Kasumi-1 (cell line): ENCODE measurements around the gene SMIM34.
"Not testable (repeated sequence)": the region's sequence is repeated elsewhere in the genome, so short reads cannot be mapped to it uniquely, and the experiment has no call there.

Source experiments
- DNase-seq, 2 experiments: peaks; one replicate each; lab custom pipeline; 2025; lab: John Stamatoyannopoulos, UW

The SMIM34 gene

DNA sequence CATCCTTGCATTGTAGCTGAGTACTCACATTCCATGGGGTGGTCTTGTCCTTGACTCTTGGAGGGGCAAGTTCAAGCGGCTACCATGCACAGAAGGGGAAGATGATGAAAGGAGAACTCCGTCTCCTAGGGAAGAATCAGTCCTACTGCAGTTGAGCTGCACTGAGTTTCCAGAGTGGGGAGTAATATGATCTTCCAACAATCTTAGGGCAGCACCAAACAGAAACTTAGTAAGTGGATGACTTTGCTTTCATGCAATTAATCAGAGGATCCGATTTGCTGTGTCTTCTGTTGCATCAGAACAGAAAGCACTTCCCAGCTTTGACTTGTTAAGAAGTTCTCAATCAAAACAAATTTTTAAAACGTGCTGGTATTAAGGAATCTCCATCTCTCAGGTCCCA, at the start of gene SMIM34:
Gene SMIM34 (minus strand): TSS at position 147 of the 400 bp plus-strand sequence. CDS start 112 bp downstream, at position 35.
- not testable (repeated sequence) for DNase-seq

GRCh38 chr21:34467333-34467732, 43.6 kb upstream of the SMIM34 start:
- not testable (repeated sequence) for DNase-seq

DNA sequence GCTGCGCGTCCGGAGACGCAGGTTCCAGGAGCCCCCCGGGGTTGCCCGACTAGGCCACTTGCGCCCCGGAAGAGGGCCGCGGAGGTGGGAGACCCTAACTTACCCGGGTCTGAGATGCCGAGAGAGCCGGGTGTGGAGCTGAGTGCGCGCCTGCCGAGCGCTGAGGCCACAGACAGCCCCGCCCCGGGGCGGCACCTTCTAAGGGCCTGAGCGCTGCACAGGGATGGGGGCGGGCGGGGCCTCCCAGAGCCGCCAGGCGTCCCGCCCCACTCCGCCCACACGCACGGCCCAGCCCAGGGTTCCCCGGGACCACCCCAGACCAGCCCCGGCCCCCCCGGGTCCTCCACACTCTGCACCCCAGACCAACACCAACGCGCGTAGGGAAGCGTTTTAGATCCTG, 35.7 kb upstream of the SMIM34 start:
- DNase-seq, result not testable (repeated sequence)

DNA sequence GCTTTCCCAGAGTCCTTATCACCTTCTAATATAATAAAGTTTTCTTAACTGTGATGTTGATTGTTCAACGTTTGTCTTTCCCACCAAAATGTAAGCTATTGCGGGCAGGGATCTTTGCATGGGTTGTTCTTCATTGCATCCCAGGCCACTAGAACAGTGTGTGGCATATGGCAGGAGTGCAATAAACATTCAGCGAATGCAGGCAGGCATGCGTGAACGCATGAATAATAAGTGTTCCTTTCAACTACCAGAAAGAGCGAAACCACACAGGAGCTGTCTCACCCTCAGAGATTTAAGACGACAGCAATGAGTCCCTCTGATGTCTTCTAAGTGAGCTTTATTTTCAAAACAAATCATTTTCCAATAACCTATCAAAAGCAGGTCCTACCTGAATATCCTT, 34.5 kb upstream of the SMIM34 start:
- not testable (repeated sequence) for DNase-seq

- DNase-seq, result not testable (repeated sequence)
Measured at GRCh38 chr21:34456180-34456579, 32.4 kb upstream of the SMIM34 start.

DNA sequence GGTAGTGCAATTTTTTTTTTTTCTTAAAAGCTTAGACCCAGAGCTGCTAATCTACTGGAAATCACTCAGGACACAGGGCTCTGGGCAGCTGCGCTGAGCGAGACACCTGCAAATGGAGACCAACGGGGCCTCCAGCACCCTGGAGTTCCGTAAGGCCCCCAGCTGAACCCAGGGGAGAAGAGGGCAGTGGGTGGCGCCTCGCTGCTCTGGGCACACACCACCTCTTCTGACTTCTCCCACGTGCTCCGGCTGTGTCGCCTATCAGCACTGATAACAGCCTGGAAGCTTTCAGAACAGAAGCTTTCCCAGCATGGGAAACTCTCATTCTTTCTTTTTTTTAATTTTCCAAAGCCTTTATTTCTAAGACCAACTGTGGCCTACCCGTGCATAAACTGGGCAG, 31.9 kb upstream of the SMIM34 start:
- DNase-seq, result not testable (repeated sequence)

GRCh38 chr21:34447018-34447417, 23.3 kb upstream of the SMIM34 start:
- not testable (repeated sequence) for DNase-seq

DNA sequence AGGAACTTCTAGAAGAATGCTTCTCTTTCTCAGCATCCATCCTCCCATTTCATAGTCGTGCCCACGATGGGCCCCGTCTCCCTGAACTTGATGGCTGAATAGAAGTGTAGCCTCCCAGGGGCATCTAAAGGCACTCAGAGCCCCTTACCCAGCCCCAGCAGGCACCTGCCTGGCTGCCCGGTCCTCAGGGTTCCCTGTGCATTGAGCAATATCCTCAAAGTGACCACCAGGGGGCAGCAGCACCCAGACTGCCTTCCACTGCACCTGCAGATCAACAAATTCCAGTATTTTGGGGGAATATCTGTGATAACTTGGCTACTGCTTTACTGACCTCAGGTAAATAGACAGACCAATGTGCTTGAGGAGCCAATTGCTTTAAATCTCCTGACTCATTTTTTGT, 19.7 kb upstream of the SMIM34 start:
- DNase-seq, result not testable (repeated sequence)

GRCh38 chr21:34429710-34430109, 6.0 kb upstream of the SMIM34 start:
- not testable (repeated sequence) for DNase-seq

GRCh38 chr21:34428441-34428840, 4.7 kb upstream of the SMIM34 start:
- not testable (repeated sequence) for DNase-seq

DNA sequence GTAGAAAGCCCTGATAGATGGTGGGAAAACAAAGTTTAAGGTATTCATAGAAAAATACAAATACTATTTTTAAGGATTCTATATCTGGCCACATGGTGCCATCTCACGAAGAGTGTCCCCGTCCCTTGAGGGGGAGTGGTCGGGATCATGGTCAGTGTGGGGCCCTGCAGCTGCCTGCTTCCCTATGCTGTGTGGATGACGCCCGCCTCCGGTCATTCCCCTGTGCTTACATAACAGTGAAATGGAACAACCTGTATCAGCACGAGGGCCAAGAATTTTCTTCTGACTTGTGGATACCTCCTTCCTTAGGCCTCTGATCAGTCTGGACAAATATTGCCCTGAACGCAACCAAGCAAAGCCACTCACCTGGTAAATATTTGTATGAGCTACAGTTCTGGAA, 3.6 kb upstream of the SMIM34 start:
- not testable (repeated sequence) for DNase-seq

- DNase-seq, result not testable (repeated sequence)
Measured at GRCh38 chr21:34417448-34418077, 6.2 kb downstream of the SMIM34 start.

- DNase-seq, result not testable (repeated sequence)
Measured at GRCh38 chr21:34407294-34407693, 16.5 kb downstream of the SMIM34 start.

- DNase-seq, result not testable (repeated sequence)
Measured at GRCh38 chr21:34406676-34407075, 17.1 kb downstream of the SMIM34 start.

- DNase-seq, result not testable (repeated sequence)
Measured at GRCh38 chr21:34406102-34406501, 17.6 kb downstream of the SMIM34 start.

- DNase-seq, result not testable (repeated sequence)
Measured at GRCh38 chr21:34405686-34406085, 18.1 kb downstream of the SMIM34 start.

DNA sequence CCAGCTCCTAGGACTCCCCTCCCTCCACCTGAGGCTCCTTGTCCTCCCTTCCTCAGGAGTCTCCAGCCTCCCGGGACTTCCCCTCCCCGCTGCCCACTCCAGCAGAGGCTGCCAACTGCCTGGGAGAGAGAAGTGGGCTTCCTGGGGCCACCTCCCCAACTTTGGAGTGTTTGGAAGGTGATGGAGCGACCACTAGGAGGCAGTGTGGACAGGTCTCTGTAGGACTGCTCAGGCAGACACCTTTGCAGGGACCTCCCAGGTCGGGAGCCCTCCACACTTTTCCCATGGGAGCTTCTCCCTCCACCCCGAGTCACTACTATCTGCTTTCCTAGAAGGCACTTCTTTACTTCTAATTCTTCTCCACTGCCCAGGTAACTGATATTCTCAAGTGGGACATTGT, 19.0 kb downstream of the SMIM34 start:
- DNase-seq, result not testable (repeated sequence)

GRCh38 chr21:34400522-34400921, 23.2 kb downstream of the SMIM34 start:
- not testable (repeated sequence) for DNase-seq

GRCh38 chr21:34383724-34384415, 39.9 kb downstream of the SMIM34 start:
- DNase-seq, result not testable (repeated sequence)

DNA sequence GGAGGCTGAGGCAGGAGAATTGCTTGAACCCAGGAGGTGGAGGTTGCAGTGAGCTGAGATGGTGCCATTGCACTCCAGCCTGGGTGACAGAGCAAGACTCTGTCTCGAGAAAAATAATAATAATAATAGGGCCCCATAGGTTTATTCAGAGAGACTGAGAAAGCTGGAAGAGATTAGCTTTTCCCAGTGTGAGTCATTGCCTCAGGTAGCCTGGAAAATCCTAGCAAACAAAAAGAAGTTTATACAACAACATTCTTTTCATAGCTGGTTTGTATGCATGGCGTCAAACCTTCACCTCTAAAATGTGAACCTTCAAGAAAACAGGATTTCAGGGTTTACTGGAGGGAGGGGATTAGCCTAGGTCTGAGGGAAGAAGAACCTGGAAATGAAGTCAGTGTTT, 40.6 kb downstream of the SMIM34 start:
- DNase-seq, result not testable (repeated sequence)

- not testable (repeated sequence) for DNase-seq
Measured at GRCh38 chr21:34375619-34375972, 48.2 kb downstream of the SMIM34 start.

DNA sequence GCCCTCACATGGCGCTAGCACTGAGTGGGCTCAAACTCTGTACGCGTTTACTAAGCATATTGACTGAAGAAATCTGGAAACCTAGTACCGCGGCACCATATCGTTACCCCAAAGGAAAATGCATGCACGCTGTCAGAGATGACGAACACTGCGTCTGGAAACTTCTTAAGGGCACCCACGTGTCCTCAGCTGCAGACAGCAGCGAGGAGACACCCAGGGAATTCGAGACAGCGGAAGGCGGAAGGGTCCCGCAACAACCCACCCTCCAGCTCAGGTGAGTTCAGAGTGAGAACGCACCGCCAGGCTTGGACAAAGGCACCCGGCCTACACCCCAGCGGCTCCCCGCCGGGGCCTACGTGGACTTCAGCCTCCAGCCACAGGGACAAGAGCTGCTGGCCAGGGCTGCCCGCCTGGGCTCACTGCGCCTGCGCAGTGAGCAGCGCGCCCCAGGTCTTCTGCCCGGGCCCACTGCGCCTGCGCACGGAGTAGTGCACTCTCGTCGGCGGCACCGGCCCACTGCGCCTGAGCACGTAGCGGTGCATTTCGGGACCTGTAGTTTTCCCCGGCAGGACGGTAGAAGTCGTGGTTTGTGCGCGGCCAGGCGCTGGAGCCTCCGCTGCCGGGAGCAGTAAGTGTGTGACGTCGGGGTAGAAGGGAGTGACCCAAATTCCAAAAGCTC, 48.7 kb downstream of the SMIM34 start, which contains the start of gene SMIM11:
Gene SMIM11 (plus strand): TSS at position 568 of the 679 bp plus-strand sequence. CDS start 3,998 bp downstream, outside the sequence.
- DNase-seq, result not testable (repeated sequence)

GRCh38 chr21:34374462-34374861, 49.3 kb downstream of the SMIM34 start:
- not testable (repeated sequence) for DNase-seq
